ENCODE measurements around the gene C13orf46. TPM values are rescaled to one million over a fixed set of nuclear protein-coding genes. Genes with fewer than 3 reads are reported as not detected.

The C13orf46 gene
- total RNA-seq, 2 experiments from 2014 or later = 1.6 to 1.9 TPM

DNA sequence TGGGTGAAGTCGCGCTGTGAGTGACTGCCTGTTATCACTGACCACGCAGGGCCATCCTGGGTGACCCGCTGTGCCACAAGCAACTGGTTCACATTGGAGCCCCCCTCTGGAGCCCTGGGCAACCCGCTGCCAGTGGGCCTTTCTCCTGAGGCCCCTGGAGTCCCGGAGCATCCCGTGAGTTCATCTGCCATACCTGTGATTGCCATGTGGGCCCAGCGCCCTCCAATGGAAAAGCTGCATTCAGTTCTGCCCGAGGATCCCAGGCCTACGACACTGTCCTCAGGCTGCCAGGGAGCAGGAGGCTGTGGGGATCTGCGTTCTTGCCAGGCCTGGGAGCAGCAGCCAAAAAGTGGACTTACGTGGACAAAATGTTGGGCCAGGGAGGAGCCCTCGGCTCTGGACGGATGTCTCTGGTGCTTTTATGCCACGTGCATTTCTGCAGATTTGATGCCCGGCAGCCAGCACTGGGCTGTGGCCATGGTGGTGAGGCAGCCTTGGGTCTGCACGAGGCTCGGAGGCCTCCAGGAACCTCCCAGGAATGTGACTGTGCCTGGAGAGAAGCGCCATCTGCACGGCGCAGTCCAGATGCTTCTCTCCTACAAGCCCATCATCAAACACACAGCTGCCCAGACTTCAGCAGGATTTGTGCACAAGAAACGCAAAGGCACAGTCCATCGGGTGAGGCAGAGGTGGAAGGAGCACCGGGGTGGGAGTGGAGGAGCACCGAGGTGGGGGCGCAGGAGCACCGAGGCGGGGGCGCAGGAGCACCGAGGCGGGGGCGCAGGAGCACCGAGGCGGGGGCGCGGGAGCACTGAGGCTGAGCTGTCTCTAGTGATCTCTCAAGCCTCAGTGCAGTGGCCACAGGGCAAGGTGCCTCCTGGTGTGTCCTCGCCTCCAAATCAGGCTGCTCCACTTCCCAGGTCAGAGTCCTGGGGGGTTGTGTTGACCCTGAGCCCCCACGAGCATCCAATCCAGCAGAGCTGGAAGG, 44.0 kb downstream of the C13orf46 start:
- H3K27ac Mint-ChIP-seq = no peak overlapping the region
- TF ChIP-seq, protein P1, sequence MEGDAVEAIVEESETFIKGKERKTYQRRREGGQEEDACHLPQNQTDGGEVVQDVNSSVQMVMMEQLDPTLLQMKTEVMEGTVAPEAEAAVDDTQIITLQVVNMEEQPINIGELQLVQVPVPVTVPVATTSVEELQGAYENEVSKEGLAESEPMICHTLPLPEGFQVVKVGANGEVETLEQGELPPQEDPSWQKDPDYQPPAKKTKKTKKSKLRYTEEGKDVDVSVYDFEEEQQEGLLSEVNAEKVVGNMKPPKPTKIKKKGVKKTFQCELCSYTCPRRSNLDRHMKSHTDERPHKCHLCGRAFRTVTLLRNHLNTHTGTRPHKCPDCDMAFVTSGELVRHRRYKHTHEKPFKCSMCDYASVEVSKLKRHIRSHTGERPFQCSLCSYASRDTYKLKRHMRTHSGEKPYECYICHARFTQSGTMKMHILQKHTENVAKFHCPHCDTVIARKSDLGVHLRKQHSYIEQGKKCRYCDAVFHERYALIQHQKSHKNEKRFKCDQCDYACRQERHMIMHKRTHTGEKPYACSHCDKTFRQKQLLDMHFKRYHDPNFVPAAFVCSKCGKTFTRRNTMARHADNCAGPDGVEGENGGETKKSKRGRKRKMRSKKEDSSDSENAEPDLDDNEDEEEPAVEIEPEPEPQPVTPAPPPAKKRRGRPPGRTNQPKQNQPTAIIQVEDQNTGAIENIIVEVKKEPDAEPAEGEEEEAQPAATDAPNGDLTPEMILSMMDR (IDR thresholded peaks at IDR 0.05) = no peak
- ATAC-seq (no peak), DNase-seq (no peak)
- H3K9me3 Mint-ChIP-seq = no peaks in the 10 kb centered on the region
- intact Hi-C loops (cut with micrococcal nuclease) = no loop called here
- no peaks in the 10 kb centered on the region for H3K36me3 Mint-ChIP-seq (ENCODE audit: low read depth)
- peaks cover 9% of the 10 kb centered on the region for H3K4me1 Mint-ChIP-seq (ENCODE audit: low read depth)
- ChIA-PET POLR2A (interaction anchor here (0.8 kb wide), 1 partner anchor 9 kb away, joined by 3 read pairs; no protein-coding TSS in a partner anchor), CTCF (no interaction called here)
- H3K4me3 Mint-ChIP-seq = no peak overlapping the region
- H3K27me3 Mint-ChIP-seq = peaks cover 8% of the 10 kb centered on the region

DNA sequence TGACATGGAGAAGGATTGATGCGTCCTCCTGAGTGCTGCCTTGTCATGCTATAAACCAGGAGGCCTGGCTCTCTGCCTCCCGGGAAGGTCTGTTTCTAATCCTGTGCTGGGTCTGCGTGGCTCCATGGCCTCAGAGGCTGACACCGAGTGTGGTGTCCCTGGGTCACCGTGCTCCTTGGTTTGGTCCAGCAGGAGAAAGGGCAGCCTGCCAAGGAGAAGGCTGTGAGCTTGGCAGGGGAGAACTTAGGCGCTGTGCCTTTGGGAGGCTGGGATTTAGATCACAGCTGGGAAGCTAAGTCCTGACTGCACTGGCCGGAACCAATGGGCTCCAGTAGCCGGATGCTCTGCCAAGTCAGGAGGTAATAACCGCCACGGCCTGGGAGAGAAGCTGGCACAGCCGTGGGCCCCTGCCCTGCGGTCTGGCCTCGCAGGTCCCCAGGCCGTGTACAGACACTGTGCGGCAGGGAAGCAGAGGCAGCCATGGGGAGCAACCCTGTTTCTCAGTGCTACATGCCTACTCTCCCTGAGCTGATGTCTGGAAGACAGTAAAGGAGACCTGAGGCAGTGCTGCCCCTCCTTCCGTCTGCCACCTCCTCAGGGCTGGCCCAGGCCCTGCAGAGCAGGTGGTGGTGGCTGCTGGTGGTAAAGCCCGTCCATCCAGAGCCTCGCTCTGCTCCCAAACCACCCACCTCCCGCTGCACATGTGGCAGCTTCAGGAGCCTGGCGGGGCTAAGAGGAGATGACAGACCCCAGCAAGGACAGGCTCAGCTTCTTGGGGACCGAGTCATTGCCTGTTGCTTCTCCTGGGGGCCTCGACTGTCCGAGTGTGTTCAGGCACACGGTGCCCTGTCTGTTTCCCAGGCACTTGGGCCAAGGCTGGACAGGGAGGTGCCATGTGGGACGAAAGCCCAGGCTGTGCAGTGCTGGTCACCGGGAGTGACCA, 44.9 kb downstream of the C13orf46 start:
- TF ChIP-seq, protein P1 (IDR thresholded peaks at IDR 0.05) = no peak
- intact Hi-C loops (cut with micrococcal nuclease) = no loop called here
- H3K27ac Mint-ChIP-seq = no peak overlapping the region

DNA sequence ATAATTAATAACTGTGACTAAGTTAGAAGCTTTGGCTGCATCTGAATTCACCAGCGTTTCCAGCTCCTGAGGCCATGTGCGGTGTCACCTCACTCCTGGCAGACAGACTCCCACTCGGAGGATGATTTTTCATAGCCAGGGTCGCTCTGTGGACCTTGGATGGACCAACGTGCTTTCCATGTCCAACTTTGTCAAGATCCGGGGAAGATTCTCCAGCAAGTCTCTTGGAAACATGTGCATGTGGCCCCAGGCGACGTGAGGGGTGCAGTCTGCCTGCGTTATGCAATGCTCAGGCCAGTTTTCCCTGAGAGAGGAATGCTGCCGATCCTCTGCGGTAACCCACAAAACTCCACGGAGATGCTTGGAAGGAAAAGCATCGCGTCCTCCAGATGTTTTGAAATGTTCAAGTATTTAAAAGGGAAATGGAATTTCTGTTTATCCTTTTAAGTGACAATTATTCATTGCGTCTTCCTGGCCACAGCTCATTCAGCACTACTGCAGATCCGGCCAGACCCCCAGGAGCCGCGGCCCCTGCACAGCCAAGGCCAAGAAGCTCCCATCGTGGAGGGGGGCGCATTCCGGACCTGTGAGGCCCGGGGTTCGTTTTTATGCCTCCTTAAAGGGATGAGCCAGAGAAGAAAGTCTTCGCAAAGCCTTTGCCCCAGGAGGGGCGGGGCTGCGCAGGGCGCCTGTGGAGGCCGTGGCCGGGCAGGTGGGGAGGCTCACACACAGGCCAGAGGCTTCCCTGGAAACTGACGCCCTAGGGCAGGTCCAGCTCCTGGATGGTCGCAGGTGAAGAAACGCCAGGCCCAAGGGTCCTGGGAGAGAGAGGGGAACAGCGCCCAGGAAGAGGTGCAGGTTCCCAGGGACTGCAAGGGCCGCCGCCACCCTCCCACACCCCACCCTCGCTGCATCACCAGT, 46.0 kb downstream of the C13orf46 start:
- Mint-ChIP-seq H3K36me3 (ENCODE audit: low read depth) (no peaks in the 10 kb centered on the region), H3K27ac (no peak overlapping the region), H3K4me3 (no peak overlapping the region), H3K4me1 (ENCODE audit: low read depth) (peaks cover 9% of the 10 kb centered on the region), H3K27me3 (peaks cover 7% of the 10 kb centered on the region), H3K9me3 (no peaks in the 10 kb centered on the region)
- ChIA-PET CTCF (no interaction called here), POLR2A (interaction anchor here (1.0 kb wide), 1 partner anchor 9 kb away, joined by 3 read pairs; no protein-coding TSS in a partner anchor)
- DNase-seq = no peak
- TF ChIP-seq, protein P1 (IDR thresholded peaks at IDR 0.05) = no peak
- intact Hi-C loops (cut with micrococcal nuclease) = no loop called here
- no peak for ATAC-seq

More for the DNA sequence above, 44.9 kb downstream of the C13orf46 start:
- POLR2A ChIA-PET = no interaction called here
- no peaks in the 10 kb centered on the region for H3K36me3 Mint-ChIP-seq (ENCODE audit: low read depth)
- peaks cover 9% of the 10 kb centered on the region for H3K4me1 Mint-ChIP-seq (ENCODE audit: low read depth)
- no peak overlapping the region for H3K4me3 Mint-ChIP-seq
- ATAC-seq (no peak), DNase-seq (no peak)
- CTCF ChIA-PET = no interaction called here
- peaks cover 8% of the 10 kb centered on the region for H3K27me3 Mint-ChIP-seq
- no peaks in the 10 kb centered on the region for H3K9me3 Mint-ChIP-seq

DNA sequence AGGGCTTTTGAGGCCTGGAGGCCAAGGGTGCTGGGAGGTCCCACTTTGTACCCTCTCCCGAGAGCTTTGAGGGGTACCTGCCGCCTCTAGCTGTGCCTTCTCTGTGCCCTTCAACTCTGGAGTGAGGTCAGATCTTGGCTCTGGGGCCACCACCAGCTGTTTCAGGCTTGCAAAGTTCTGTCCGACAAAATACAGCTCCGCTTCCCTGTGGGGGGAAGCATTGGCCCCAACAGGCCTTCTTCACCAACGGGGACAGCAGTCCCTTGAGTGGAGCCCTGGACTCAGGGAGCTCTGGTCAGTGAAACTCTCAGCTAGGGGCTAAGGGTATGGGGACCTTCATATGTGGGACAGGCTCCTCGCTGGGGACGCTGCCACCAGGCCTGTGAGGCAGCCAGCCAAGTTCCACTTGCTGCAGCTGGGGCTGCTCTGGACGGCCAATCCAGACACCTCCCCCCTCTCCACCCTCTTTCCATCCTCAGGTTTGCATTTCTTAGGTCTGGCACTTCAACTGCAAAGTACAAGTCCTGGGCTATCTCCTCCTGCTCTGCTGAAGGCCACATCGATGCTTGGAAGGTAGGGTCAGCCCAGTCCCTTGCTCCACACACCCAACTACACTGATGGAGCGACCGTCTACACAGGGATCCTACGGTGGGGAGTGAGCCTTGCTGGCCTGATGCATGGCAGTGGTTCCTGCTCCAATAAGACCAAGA, 46.8 kb downstream of the C13orf46 start:
- CTCF ChIA-PET = interaction anchor here (1.4 kb wide), 1 partner anchor 11 kb away, joined by 5 read pairs; no protein-coding TSS in a partner anchor
- intact Hi-C loops (cut with micrococcal nuclease) = no loop called here
- TF ChIP-seq, protein P1 (IDR thresholded peaks at IDR 0.05) = no peak
- Mint-ChIP-seq H3K27ac (no peak overlapping the region), H3K27me3 (peaks cover 7% of the 10 kb centered on the region), H3K4me3 (no peak overlapping the region), H3K4me1 (ENCODE audit: low read depth) (peaks cover 9% of the 10 kb centered on the region), H3K36me3 (ENCODE audit: low read depth) (no peaks in the 10 kb centered on the region), H3K9me3 (no peaks in the 10 kb centered on the region)
- DNase-seq (no peak), ATAC-seq (no peak)
- POLR2A ChIA-PET = interaction anchor here (1.0 kb wide), 1 partner anchor 10 kb away, joined by 3 read pairs; no protein-coding TSS in a partner anchor
